Thymus (tissue), 11 donors: ENCODE measurements around the gene MAN2A2. TPM values are rescaled to one million over a fixed set of nuclear protein-coding genes. Genes with fewer than 3 reads are reported as not detected.

ENCODE experiments used
- DNase-seq, 9 donors: peaks; one replicate each; pipeline ENCODE4 v3.0.0-alpha.2; 2013; ENCODE audit warnings: low spot score in 9 of 9, low read depth in 6 of 9, missing footprints in 1 of 9
- H3K27ac ChIP-seq, 2 donors: one replicate each; pipeline ENCODE4 v1.5.1; 2013; ENCODE audit warnings: control low read depth in 1 of 2, low read depth in 1 of 2, low read length in 1 of 2, mild to moderate bottlenecking in 1 of 2, moderate library complexity in 1 of 2
- H3K27me3 ChIP-seq, 2 donors: one replicate each; pipeline ENCODE4 v1.5.1; 2013; ENCODE audit warnings: low read length in 1 of 2; ENCODE audit not compliant: control insufficient read depth in 2 of 2, insufficient read depth in 1 of 2
- H3K36me3 ChIP-seq, 2 donors: one replicate each; pipeline ENCODE4 v1.5.1; 2013; ENCODE audit warnings: low read length in 1 of 2, mild to moderate bottlenecking in 1 of 2, moderate library complexity in 1 of 2; ENCODE audit not compliant: control insufficient read depth in 2 of 2, insufficient read depth in 2 of 2
- H3K4me1 ChIP-seq, 2 donors: one replicate each; pipeline ENCODE4 v1.5.1; 2013; ENCODE audit warnings: low read length in 2 of 2; ENCODE audit not compliant: control insufficient read depth in 2 of 2, insufficient read depth in 2 of 2
- H3K4me3 ChIP-seq, 2 donors: one replicate each; pipeline ENCODE4 v1.5.1; 2013; ENCODE audit warnings: low read length in 2 of 2, control low read depth in 1 of 2, mild to moderate bottlenecking in 1 of 2
- H3K9me3 ChIP-seq, 2 donors: one replicate each; pipeline ENCODE4 v1.5.1; 2013; ENCODE audit warnings: low read length in 1 of 2, mild to moderate bottlenecking in 1 of 2; ENCODE audit not compliant: control insufficient read depth in 2 of 2, insufficient read depth in 1 of 2
- WGBS: extraction: QIAGEN DNeasy Blood & Tissue Kit; methylation state at CpG from one replicate; pipeline ENCODE4 v1.1.7; 2013; 5-methylcytosine and 5-hydroxymethylcytosine counted together
- polyA plus RNA-seq: library from polyadenylated mRNA; stranded (reverse); fragments of 200-250 nt; gene quantifications from one replicate; pipeline ENCODE4 v1.2.3, GENCODE V29; 2013
- total RNA-seq: library from RNA; stranded (reverse); fragments of 120-200 nt; gene quantifications from one replicate; pipeline ENCODE4 v1.2.4, GENCODE V29; 2013
- donor health status: healthy.

The MAN2A2 gene
- total and polyA plus RNA-seq, 2 donors, result 8.3 to 46.5 TPM

DNA sequence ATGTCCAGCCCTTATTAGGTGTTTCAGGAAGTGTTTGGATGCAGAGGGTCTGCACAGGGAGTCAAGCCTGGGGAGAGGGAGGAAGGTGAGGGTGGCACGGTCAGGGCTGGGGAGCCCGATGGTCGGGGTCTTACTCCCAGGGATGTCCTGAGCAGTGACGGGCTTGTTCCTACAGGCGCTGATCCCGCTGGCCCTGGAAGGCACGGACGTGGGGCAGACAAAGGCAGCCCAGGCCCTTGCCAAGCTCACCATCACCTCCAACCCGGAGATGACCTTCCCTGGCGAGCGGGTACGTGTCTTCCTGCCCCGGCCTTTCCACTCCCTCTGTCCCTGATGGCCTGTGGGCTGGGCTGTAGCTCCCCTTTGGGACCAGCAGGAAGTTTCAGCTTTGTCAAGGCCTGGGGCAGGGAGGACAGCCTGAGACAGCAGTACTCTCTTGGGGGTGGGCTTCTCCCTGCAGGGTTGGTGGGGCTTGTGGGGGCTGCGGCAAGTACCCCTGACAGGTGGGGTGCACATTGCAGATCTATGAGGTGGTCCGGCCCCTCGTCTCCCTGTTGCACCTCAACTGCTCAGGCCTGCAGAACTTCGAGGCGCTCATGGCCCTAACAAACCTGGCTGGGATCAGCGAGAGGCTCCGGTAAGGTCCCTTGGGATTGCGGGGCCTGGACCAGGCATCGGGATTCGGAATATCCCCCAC is 47.0 kb downstream of the MAN2A2 start:
- Histone ChIP-seq H3K9me3 (peaks cover 0 to under 1% of the 10 kb centered on the region in 2 donors), H3K27me3 (no peaks in the 10 kb centered on the region), H3K4me3 (no peak overlapping the region), H3K36me3 (peaks cover 61 to 68% of the 10 kb centered on the region in 2 donors), H3K27ac (no peak overlapping the region), H3K4me1 (peaks cover under 1 to 6% of the 10 kb centered on the region in 2 donors)
- DNase-seq, result no peak
- 98% methylated on average over 23 of the region's 23 CpGs for WGBS

DNA sequence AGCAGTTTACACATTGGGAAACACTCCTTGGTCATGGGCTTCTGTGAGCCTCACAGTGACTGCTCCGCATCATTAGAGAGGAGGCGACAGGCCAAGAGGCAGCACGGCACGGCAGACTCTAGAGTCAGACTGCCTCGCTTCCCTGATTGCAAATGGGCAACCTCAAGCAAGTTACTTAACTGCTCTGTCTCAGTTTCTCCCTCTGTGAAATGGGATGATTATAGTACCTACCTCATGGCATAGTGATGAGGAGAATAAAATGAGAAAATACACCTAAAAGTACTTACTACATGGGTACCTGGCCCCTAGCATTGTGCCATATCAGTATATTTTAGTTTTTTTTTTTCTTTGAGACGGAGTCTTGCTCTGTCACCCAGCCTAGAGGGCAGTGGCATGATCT is 47.6 kb downstream of the MAN2A2 start:
- DNase-seq, result no peak
- Histone ChIP-seq H3K9me3 (no peaks in the 10 kb centered on the region), H3K4me3 (no peak overlapping the region), H3K27ac (no peak overlapping the region), H3K36me3 (peaks cover 59 to 68% of the 10 kb centered on the region in 2 donors), H3K4me1 (peaks cover 3 to 11% of the 10 kb centered on the region in 2 donors), H3K27me3 (no peaks in the 10 kb centered on the region)
- WGBS, result 96% methylated on average over 6 of the region's 6 CpGs

DNA sequence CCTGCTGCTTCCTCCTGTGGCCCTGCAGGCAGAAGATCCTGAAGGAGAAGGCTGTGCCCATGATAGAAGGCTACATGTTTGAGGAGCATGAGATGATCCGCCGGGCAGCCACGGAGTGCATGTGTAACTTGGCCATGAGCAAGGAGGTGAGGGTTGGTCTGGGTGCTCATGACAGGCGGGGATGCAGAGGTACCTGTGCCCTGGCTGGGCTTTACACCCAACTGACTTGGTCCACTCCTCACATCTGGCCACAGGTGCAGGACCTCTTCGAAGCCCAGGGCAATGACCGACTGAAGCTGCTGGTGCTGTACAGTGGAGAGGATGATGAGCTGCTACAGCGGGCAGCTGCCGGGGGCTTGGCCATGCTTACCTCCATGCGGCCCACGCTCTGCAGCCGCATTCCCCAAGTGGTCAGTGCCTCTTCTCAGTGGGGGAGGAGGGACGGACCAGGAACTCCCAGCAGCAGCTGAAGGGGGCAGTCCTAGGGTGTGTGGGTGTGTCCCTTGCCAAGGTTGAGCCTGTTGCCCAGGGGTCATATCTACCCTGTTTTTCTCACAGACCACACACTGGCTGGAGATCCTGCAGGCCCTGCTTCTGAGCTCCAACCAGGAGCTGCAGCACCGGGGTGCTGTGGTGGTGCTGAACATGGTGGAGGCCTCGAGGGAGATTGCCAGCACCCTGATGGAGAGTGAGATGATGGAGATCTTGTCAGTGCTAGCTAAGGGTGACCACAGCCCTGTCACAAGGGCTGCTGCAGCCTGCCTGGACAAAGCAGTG is 50.0 kb downstream of the MAN2A2 start:
- H3K9me3 ChIP-seq, result no peaks in the 10 kb centered on the region
- peaks cover 12 to 22% of the 10 kb centered on the region in 2 donors for H3K4me1 ChIP-seq
- 97% methylated on average over 14 of the region's 14 CpGs for WGBS
- H3K4me3 ChIP-seq, result no peak overlapping the region
- H3K36me3 ChIP-seq, result peaks cover 43 to 53% of the 10 kb centered on the region in 2 donors
- H3K27ac ChIP-seq, result no peak overlapping the region
- no peak for DNase-seq
- H3K27me3 ChIP-seq, result no peaks in the 10 kb centered on the region

DNA sequence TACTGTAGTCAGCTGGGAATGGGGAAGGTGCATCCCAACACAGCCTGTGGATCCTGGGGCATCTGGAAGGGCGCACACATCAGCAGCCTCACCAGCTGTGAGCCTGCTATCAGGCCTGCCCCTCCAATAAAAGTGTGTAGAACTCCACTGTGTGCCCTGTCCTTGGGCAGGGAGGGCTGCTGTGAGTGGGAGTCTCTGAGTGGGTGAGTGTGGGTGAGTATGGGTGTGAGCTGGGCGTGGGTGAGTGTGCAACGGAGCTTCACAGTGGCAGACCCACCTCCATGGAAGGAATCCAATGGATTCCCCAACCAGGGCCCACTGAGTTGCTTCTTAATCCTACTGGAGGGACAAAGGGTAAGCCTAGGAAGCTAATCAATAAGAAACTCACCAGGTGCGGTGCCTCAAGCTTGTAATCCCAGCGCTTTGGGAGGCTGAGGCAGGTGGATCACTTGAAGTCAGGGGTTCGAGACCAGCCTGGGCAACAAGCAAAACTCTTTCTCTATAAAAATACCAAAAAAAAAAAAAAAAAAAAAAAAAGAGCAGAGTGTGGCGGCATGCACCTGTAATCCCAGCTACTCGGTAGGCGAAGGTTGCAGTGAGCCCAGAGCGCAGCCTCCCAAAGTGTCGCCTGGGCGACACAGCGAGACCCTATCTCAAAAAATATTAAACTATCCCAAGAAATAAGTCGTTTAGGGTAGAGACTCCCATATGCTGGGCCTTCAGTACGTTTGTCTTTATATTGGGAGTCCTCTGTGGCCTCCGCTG is 51.0 kb downstream of the MAN2A2 start:
- Histone ChIP-seq H3K9me3 (no peaks in the 10 kb centered on the region), H3K27ac (no peak overlapping the region), H3K36me3 (peaks cover 35 to 45% of the 10 kb centered on the region in 2 donors), H3K4me3 (peak overlapping the region; percentile 87 to 89), H3K4me1 (peaks cover 12 to 22% of the 10 kb centered on the region in 2 donors), H3K27me3 (no peaks in the 10 kb centered on the region)
- 79% methylated on average over 16 of the region's 16 CpGs for WGBS
- no peak for DNase-seq

DNA sequence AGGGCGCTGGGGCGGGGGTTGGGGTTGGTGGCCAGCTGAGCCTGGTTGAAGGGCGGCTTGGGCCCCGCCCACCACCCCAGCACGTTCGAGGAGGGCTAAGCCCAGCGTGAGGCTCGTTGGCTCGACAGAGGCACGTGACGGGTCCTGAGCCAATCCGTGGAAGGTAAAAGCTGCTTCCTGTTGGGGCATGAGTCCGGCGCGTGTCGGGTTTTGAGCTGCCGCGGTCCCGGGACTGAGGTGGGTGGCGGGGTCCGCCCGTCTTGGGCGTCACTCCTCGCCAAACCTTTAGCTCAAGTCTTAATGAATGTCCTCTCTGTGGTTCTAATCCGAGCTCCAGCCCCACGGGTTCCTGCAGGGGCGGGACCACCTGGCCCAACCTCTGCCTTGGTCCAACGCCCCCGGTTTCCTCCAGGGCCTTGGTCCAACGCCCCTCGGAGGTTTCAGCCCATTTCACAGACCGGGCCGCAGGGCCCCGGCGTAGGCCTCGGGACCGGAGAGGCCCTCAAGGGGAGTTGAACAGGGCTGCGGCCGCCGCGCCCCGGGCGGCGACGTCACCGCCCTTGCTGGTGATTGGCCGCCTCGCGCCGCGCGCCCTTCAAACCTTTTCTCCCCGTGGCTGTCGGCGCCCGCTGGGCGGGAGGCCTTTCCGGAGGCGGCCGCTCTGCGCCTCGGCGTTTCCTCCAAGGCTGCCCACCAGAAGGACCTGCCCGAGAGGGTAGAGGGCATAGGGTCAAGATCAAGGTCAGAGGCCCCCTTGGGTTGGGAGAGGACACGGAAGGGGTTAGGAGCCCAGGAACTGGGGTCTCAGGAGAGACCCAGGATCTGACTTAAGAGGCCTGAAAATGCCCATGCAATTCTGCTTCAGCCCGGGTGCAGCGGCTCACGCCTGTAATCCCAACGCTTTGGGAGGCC is 51.9 kb downstream of the MAN2A2 start, which contains the start of gene RCCD1:
Gene RCCD1, plus strand, starts transcription at position 173 of the 912 bp plus-strand sequence. CDS start 1,851 bp downstream, outside the sequence.
- Histone ChIP-seq H3K4me3 (peak within 1 kb of the TSS; percentile 87 to 89), H3K36me3 (peaks cover 31 to 40% of the 10 kb centered on the region in 2 donors), H3K4me1 (peaks cover 12 to 22% of the 10 kb centered on the region in 2 donors), H3K9me3 (no peaks in the 10 kb centered on the region), H3K27me3 (no peaks in the 10 kb centered on the region), H3K27ac (peak within 1 kb of the TSS; percentile 77 to 86)
- peak; percentile 68 to 93 (median 83) for DNase-seq
- 4% methylated on average over 69 of the region's 69 CpGs for WGBS

DNA sequence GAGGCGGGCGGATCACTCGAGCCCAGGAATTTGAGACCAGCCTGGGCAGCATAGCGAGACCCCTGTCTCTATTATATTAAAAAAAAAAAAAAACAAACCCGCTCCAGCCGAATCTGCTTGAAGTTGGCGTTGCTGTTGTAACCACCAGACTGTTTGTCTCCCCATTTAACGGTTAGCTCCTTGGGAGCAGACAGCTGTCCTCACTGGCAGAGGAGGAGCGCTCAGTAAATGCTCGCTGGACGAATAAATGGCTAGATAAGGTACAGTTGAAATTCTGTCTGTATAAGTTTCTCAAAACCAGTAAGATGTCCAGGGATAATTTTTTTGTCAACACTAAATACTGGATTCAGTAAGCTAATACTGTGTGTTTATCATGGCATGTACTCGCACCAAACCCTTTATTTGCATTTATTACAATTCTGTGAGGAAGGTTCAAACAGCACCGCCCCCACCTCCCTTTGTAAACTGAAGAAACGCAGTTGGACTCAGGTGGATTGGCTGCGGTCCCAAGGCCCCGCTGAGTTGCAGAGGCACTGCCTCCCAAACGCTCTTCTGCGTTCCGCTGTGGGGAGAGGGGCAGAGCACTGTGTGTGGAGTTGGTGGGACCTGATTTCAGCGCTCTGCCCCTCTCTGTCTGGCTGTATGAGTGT is 52.6 kb downstream of the MAN2A2 start:
- 86% methylated on average over 20 of the region's 20 CpGs for WGBS
- peak overlapping the region in 1 of 2 donors; percentile 60 for H3K27ac ChIP-seq

DNA sequence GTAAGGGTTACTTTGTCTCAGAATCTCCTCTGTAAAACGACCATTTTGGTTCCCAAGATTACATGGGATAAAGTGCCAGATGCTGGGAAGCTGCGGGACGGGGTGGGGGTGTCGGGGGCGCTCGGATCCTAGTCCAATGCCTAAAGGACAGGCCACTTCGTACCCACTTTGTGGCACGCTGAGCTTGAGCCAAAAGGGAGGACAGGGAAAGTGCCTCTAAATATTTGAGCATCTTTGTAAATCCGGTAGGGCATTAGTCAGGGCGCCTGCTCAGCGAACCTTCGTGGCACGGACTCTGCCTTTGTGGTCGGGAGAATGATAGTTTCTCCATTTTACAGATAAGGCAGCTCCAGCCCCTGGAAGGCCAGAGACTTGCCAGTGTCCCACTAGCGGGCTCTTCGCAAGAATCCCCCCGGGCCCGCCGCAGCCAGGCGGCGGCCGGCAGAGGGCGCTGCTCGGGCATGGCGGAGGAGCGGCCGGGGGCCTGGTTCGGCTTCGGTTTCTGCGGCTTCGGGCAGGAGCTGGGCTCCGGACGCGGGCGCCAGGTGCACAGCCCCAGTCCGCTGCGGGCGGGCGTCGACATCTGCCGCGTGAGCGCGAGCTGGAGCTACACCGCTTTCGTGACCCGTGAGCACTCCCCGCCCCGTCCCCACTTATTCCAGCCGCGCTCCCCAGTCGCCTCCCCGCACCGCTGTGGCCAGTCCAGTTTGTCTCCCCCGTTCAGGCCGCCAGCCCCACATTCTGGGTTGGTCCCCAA is 53.4 kb downstream of the MAN2A2 start:
- H3K27ac ChIP-seq, result no peak overlapping the region
- 33% methylated on average over 56 of the region's 56 CpGs for WGBS

More for the DNA sequence above, 52.6 kb downstream of the MAN2A2 start:
- Histone ChIP-seq H3K36me3 (peaks cover 31 to 40% of the 10 kb centered on the region in 2 donors), H3K9me3 (no peaks in the 10 kb centered on the region), H3K4me1 (peaks cover 12 to 22% of the 10 kb centered on the region in 2 donors), H3K4me3 (peak overlapping the region; percentile 87 to 89), H3K27me3 (no peaks in the 10 kb centered on the region)
- peak in 1 of 9 donors; percentile 7 for DNase-seq

More for the DNA sequence above, 53.4 kb downstream of the MAN2A2 start:
- no peaks in the 10 kb centered on the region for H3K27me3 ChIP-seq
- peaks cover 12 to 22% of the 10 kb centered on the region in 2 donors for H3K4me1 ChIP-seq
- peak overlapping the region; percentile 35 to 89 for H3K4me3 ChIP-seq
- DNase-seq, result peak in 8 of 9 donors; percentile 25 to 79 (median 52)
- peaks cover 37 to 46% of the 10 kb centered on the region in 2 donors for H3K36me3 ChIP-seq
- no peaks in the 10 kb centered on the region for H3K9me3 ChIP-seq
